RWPE2 (cell line): Measurements from ENCODE around the gene DCLRE1A.
"Not testable (repeated sequence)": the region's sequence is repeated elsewhere in the genome, so short reads cannot be mapped to it uniquely, and the experiment has no call there.

Experiments used
- ATAC-seq: fragments of 200-7000 bp; cut with Tn5 transposase; 3 replicates; pipeline ENCODE4 v1.9.1; 2021; ENCODE audit warnings: low read depth
- DNase-seq: peaks from one replicate; pipeline ENCODE4 v3.0.0-alpha.2; 2020; ENCODE audit warnings: low spot score
- H3K27ac ChIP-seq: fragments of 450-650 bp; 2 replicates; pipeline ENCODE4 v1.5.1; 2017; ENCODE audit warnings: mild to moderate bottlenecking; ENCODE audit not compliant: poor library complexity, severe bottlenecking
- H3K27me3 ChIP-seq: fragments of 250-450 bp; sonication (Bioruptor Pico); 2 replicates; pipeline ENCODE4 v1.5.1; 2021; ENCODE audit warnings: mild to moderate bottlenecking, moderate library complexity; ENCODE audit not compliant: insufficient read depth, poor library complexity, severe bottlenecking
- H3K36me3 ChIP-seq: fragments of 250-450 bp; sonication (Bioruptor Pico); 2 replicates; pipeline ENCODE4 v1.5.1; 2020; ENCODE audit warnings: low read depth, mild to moderate bottlenecking, moderate library complexity
- H3K4me1 ChIP-seq: fragments of 250-450 bp; sonication (Bioruptor Pico); 2 replicates; pipeline ENCODE4 v1.5.1; 2021; ENCODE audit warnings: mild to moderate bottlenecking, moderate library complexity; ENCODE audit not compliant: insufficient read depth, poor library complexity, severe bottlenecking
- H3K4me3 ChIP-seq: fragments of 250-450 bp; sonication (Bioruptor Pico); 2 replicates; pipeline ENCODE4 v1.5.1; 2021; ENCODE audit warnings: mild to moderate bottlenecking, moderate library complexity; ENCODE audit not compliant: severe bottlenecking
- H3K9me3 ChIP-seq: fragments of 250-450 bp; sonication (Bioruptor Pico); 2 replicates; pipeline ENCODE4 v1.5.1; 2021; ENCODE audit warnings: mild to moderate bottlenecking, moderate library complexity; ENCODE audit not compliant: severe bottlenecking
- CTCF ChIP-seq: fragments of 450-650 bp; IDR thresholded peaks from one replicate; pipeline ENCODE4 v1.5.1; 2017; ENCODE audit warnings: mild to moderate bottlenecking, moderate library complexity; ENCODE audit not compliant: poor library complexity, severe bottlenecking

The DCLRE1A gene

GRCh38 chr10:113823389-113823788 is 30.5 kb downstream of the DCLRE1A start:
- ATAC-seq (no peak), DNase-seq (no peak)
- no peaks in the 10 kb centered on the region for H3K4me1 ChIP-seq
- H3K36me3 ChIP-seq, result no peaks in the 10 kb centered on the region
- no peak for TF ChIP-seq CTCF
- no peaks in the 10 kb centered on the region for H3K9me3 ChIP-seq
- no peak overlapping the region for H3K27ac ChIP-seq
- H3K4me3 ChIP-seq, result no peak overlapping the region
- H3K27me3 ChIP-seq, result no peaks in the 10 kb centered on the region

DNA sequence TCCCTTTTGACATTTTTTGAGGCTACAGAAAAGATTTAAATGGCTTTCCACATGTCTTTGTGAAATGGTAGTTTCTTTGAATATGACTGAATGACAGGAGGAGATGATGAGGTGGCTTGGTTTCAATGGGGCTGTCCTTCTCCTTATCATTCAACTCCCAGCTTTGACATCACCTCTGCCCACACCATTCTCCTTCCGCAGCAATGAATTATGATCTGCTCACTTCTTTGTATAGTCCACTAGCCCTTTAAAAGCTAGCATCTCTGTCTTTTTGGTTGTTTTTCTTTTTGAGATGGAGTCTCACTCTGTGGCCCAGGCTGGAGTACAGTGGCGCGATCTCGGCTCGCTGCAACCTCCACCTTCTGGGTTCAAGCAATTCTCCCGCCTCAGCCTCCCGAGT is 31.7 kb downstream of the DCLRE1A start:
- Histone ChIP-seq H3K36me3 (no peaks in the 10 kb centered on the region), H3K27me3 (no peaks in the 10 kb centered on the region), H3K27ac (no peak overlapping the region), H3K9me3 (no peaks in the 10 kb centered on the region), H3K4me3 (no peak overlapping the region), H3K4me1 (no peaks in the 10 kb centered on the region)
- DNase-seq, result no peak
- no peak for ATAC-seq
- no peak for TF ChIP-seq CTCF

DNA sequence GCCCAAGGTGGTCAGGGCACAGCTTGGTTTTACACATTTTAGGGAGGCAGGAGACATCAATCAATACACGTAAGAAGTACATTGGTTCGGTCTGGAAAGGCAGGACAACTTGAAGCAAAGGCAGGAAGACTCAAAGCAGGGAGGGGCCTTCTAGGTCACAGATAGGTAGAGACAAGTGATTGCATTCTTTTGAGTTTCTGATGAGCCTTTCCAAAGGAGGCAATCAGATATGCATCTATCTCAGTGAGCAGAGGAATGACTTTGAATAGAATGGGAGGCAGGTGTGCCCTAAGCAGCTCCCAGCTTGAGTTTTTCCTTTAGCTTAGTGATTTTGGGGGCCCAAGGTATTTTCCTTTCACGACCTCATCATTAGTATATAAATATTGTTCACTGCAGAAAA is 32.6 kb downstream of the DCLRE1A start:
- DNase-seq, result not testable (repeated sequence)

DNA sequence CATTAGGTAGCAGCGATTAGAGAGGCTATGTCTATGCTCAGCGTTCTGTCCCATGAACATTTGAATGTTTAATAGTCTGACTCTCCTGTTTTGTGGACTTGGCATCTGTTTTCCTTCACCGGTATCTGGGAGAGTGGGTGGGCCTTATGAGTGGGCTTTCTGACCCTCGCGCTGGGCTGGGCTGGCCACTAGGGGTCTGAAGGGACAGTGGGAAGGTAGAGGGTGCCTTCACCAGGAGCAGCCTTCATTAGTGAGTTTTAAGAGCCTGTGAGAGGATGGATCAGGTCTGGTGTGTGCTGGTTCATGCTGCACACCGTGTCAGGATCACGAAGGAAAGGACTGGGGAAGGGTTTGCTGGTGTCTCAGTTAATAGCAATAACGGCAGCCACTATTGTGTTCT is 33.4 kb downstream of the DCLRE1A start:
- Histone ChIP-seq H3K36me3 (no peaks in the 10 kb centered on the region), H3K4me3 (no peak overlapping the region), H3K27ac (no peak overlapping the region), H3K9me3 (no peaks in the 10 kb centered on the region), H3K27me3 (no peaks in the 10 kb centered on the region), H3K4me1 (no peaks in the 10 kb centered on the region)
- ATAC-seq (no peak), DNase-seq (no peak)
- no peak for TF ChIP-seq CTCF

More for the DNA sequence above, 32.6 kb downstream of the DCLRE1A start:
- not testable (repeated sequence) for H3K4me3 ChIP-seq, H3K9me3 ChIP-seq, H3K4me1 ChIP-seq, ATAC-seq, H3K27me3 ChIP-seq, H3K36me3 ChIP-seq, H3K27ac ChIP-seq

DNA sequence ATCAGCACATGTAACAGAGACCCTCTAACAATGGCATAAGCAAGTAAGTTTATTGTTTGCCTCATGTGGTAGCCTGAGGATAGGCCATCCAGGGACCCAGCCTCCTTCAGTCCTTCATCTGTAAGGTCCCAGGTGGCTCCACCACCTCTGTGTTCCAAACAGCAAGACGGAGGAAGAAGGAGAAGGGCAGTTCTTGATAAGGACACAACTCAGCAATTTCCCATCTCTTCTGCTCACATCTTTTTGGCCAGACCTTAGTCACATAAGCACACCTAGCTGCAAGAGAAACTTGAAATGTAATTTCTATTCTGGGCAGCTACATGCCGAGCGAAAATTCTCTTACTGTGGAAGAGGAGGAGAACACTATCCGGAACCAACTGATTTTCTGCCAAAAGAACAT is 33.9 kb downstream of the DCLRE1A start:
- Histone ChIP-seq H3K27ac (no peak overlapping the region), H3K36me3 (no peaks in the 10 kb centered on the region), H3K4me1 (no peaks in the 10 kb centered on the region), H3K27me3 (no peaks in the 10 kb centered on the region), H3K9me3 (no peaks in the 10 kb centered on the region), H3K4me3 (no peak overlapping the region)
- DNase-seq (no peak), ATAC-seq (no peak)
- TF ChIP-seq CTCF, result no peak

DNA sequence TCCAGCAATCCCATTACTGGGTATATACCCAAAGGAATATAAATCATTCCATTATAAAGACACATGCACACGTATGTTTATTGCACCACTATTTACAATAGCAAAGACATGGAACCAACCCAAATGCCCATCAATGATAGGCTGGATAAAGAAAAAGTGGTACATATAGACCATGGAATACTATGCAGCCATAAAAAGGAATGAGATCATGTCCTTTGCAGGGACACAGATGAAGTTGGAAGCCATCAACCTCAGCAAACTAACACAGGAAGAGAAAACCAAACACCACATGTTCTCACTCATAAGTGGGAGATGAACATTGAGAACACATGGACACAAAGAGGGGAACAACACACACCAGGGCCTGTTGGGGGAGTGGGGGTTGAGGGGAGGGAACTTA is 39.2 kb downstream of the DCLRE1A start:
- not testable (repeated sequence) for DNase-seq, H3K4me1 ChIP-seq, H3K9me3 ChIP-seq, H3K4me3 ChIP-seq, ATAC-seq, H3K36me3 ChIP-seq, H3K27ac ChIP-seq, H3K27me3 ChIP-seq
